Lung (tissue), 12 donors: ENCODE measurements around the gene TBX1. TPM values are rescaled to one million over a fixed set of nuclear protein-coding genes. Genes with fewer than 3 reads are reported as not detected.

Experiments
- ATAC-seq: fragments of 200-7000 bp; cut with Tn5 transposase; one replicate; pipeline ENCODE4 v1.9.1; 2020; ENCODE audit warnings: moderate number of reproducible peaks; ENCODE audit not compliant: insufficient read depth, low FRiP score
- DNase-seq, 3 donors: peaks; one replicate each; pipeline ENCODE4 v3.0.0-alpha.2; 2013 to 2017
- H3K27ac ChIP-seq, 2 donors: one replicate each; pipeline ENCODE4 v1.5.1; 2013; ENCODE audit warnings: mild to moderate bottlenecking in 2 of 2, moderate library complexity in 2 of 2, control low read depth in 1 of 2, inconsistent platforms in 1 of 2, low read depth in 1 of 2, low read length in 1 of 2
- H3K27me3 ChIP-seq, 3 donors: one replicate each; pipeline ENCODE4 v1.5.1; 2013; ENCODE audit warnings: low read length in 2 of 3; ENCODE audit not compliant: control insufficient read depth in 3 of 3, insufficient read depth in 3 of 3
- H3K36me3 ChIP-seq, 4 donors: one replicate each; pipeline ENCODE4 v1.5.1; 2013; ENCODE audit warnings: low read length in 4 of 4, mild to moderate bottlenecking in 1 of 4, moderate library complexity in 1 of 4; ENCODE audit not compliant: control insufficient read depth in 4 of 4, insufficient read depth in 4 of 4
- H3K4me1 ChIP-seq, 5 donors: one replicate each; pipeline ENCODE4 v1.5.1; 2013; ENCODE audit warnings: low read length in 5 of 5, mild to moderate bottlenecking in 2 of 5, moderate library complexity in 1 of 5; ENCODE audit not compliant: control insufficient read depth in 5 of 5, insufficient read depth in 5 of 5
- H3K4me3 ChIP-seq: one replicate; pipeline ENCODE4 v1.5.1; 2013; ENCODE audit warnings: mild to moderate bottlenecking, control low read depth, moderate library complexity
- H3K9ac ChIP-seq, 2 donors: one replicate each; pipeline ENCODE4 v1.5.1; 2013; ENCODE audit warnings: low read length in 2 of 2, control low read depth in 1 of 2; ENCODE audit not compliant: insufficient read depth in 1 of 2
- H3K9me3 ChIP-seq, 4 donors: one replicate each; pipeline ENCODE4 v1.5.1; 2013; ENCODE audit warnings: low read length in 3 of 4, mild to moderate bottlenecking in 1 of 4, moderate library complexity in 1 of 4; ENCODE audit not compliant: control insufficient read depth in 4 of 4, insufficient read depth in 3 of 4
- CTCF ChIP-seq: IDR thresholded peaks from 2 replicates; pipeline ENCODE4 v1.5.1; 2012; ENCODE audit warnings: mild to moderate bottlenecking; ENCODE audit errors: control extremely low read depth, extremely low read depth
- WGBS, 2 donors: extraction: QIAGEN DNeasy Blood & Tissue Kit; methylation state at CpG; one replicate each; pipeline ENCODE4 v1.1.7; 2013; 5-methylcytosine and 5-hydroxymethylcytosine counted together
- polyA plus RNA-seq, 2 donors: library from polyadenylated mRNA; stranded (reverse); fragments of 200-250 nt; gene quantifications; one replicate each; pipeline ENCODE4 v1.2.1, GENCODE V29; 2013
- total RNA-seq, 2 donors: library from RNA; depleted of rRNA in 1 of 2; stranded (reverse); fragments of >200 nt in 1 of 2; gene quantifications; one replicate each; pipeline ENCODE4 v1.2.1, GENCODE V29; 2014 to 2021
- donor health status: control.
- donor health status: control.
- donor health status: Bipolar disorder and iron deficiency.
- donor health status: healthy.
- donor health status: DM: yes; HTN: yes; CAD: no.

TBX1 gene
- total and polyA plus RNA-seq, 4 donors: 2.3 to 19.3 (median 4.5) TPM

GRCh38 chr22:19757985-19758895, 2.3 kb upstream of the TBX1 start:
- Histone ChIP-seq H3K27ac (no peak overlapping the region), H3K4me1 (peaks cover 0 to 22% (median 0%) of the 10 kb centered on the region in 5 donors), H3K9me3 (peaks cover 0 to 3% (median 0%) of the 10 kb centered on the region in 4 donors), H3K36me3 (no peaks in the 10 kb centered on the region), H3K9ac (no peak overlapping the region), H3K27me3 (peaks cover 3 to 76% (median 56%) of the 10 kb centered on the region in 3 donors), H3K4me3 (no peak overlapping the region)
- ATAC-seq: no peak
- no peak for DNase-seq
- TF ChIP-seq CTCF: no peak
- WGBS, 2 donors: 38 to 48% methylated on average over 33 to 43 of the region's 43 CpGs

GRCh38 chr22:19758896-19759426, 1.6 kb upstream of the TBX1 start:
- no peak for TF ChIP-seq CTCF
- ATAC-seq: no peak

GRCh38 chr22:19759427-19760057, 1.0 kb upstream of the TBX1 start:
- Histone ChIP-seq H3K27ac (no peak overlapping the region), H3K27me3 (peaks cover 7 to 76% (median 53%) of the 10 kb centered on the region in 3 donors), H3K36me3 (no peaks in the 10 kb centered on the region), H3K4me3 (no peak overlapping the region), H3K9ac (no peak overlapping the region), H3K4me1 (peaks cover 0 to 22% (median 0%) of the 10 kb centered on the region in 5 donors), H3K9me3 (peaks cover 0 to 3% (median 0%) of the 10 kb centered on the region in 4 donors)
- no peak for DNase-seq
- no peak for TF ChIP-seq CTCF
- no peak for ATAC-seq
- WGBS, 2 donors: 5 to 7% methylated on average over 40 to 43 of the region's 43 CpGs

More at GRCh38 chr22:19758896-19759426, 1.6 kb upstream of the TBX1 start:
- H3K27ac ChIP-seq: no peak overlapping the region
- 9 to 10% methylated on average over 20 to 21 of the region's 21 CpGs for WGBS, 2 donors
- DNase-seq: no peak
- peaks cover 3 to 76% (median 56%) of the 10 kb centered on the region in 3 donors for H3K27me3 ChIP-seq
- H3K4me1 ChIP-seq: peaks cover 0 to 22% (median 0%) of the 10 kb centered on the region in 5 donors
- H3K36me3 ChIP-seq: no peaks in the 10 kb centered on the region
- H3K9ac ChIP-seq: no peak overlapping the region
- no peak overlapping the region for H3K4me3 ChIP-seq
- H3K9me3 ChIP-seq: peaks cover 0 to 3% (median 0%) of the 10 kb centered on the region in 4 donors
